ENCODE results near the gene TGIF1.

The TGIF1 gene

GRCh38 chr18:3452750-3453539 is 3.0 kb downstream of the TGIF1 start:
- peak overlapping the region; percentile 94 for H3K27ac ChIP-seq
- TF ChIP-seq ZFX (IDR thresholded peaks at IDR 0.05) (no peak), CTCF (conservative IDR thresholded peaks at IDR 0.05) (no peak)

- H3K27ac ChIP-seq, result peak overlapping the region; percentile 94
- TF ChIP-seq CTCF (conservative IDR thresholded peaks at IDR 0.05), result no peak
- no peak for TF ChIP-seq ZFX (IDR thresholded peaks at IDR 0.05)
Measured at GRCh38 chr18:3453540-3454364, 3.8 kb downstream of the TGIF1 start.

- TF ChIP-seq ZFX (IDR thresholded peaks at IDR 0.05), result no peak
- peak; percentile 90 for TF ChIP-seq CTCF (conservative IDR thresholded peaks at IDR 0.05)
- H3K27ac ChIP-seq, result no peak overlapping the region
Measured at GRCh38 chr18:3454365-3455089, 4.6 kb downstream of the TGIF1 start.

GRCh38 chr18:3455090-3455635 is 5.2 kb downstream of the TGIF1 start:
- H3K27ac ChIP-seq, result no peak overlapping the region
- TF ChIP-seq ZFX (IDR thresholded peaks at IDR 0.05) (no peak), CTCF (conservative IDR thresholded peaks at IDR 0.05) (peak; percentile 69)

DNA sequence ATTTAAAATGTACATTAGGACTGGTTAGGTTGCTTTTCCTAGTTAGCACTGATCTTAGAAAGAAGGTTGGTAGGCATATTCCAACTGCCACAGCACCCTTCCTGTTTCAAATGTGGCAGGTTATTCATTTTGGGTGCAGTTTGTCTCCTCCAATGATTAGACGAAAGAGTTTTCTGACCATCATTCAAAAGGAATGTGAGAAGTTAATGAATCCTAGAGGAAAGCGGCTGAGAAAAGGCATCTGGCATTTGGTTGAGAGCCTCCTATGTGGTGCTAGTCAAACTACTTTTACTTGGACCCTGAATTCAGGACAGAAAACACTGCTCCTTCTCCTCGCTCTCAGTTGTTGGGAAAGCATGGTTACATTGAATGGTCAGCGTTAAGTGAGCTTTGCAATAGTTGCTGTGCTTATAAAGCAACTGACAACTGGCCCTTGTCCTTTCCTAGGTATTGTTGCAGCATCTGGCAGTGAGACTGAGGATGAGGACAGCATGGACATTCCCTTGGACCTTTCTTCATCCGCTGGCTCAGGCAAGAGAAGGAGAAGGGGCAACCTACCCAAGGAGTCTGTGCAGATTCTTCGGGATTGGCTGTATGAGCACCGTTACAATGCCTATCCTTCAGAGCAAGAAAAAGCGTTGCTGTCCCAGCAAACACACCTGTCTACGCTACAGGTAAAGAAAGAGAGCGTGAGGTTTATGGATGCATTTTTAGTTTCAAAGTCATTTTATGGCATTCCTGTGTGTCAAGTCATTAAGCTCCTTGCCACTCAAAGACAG is 6.1 kb downstream of the TGIF1 start:
- peak overlapping the region; percentile 79 for H3K27ac ChIP-seq

More for the DNA sequence above, 6.1 kb downstream of the TGIF1 start:
- TF ChIP-seq CTCF (conservative IDR thresholded peaks at IDR 0.05) (no peak), ZFX (IDR thresholded peaks at IDR 0.05) (no peak)

All from C4-2B (cell line).